Measurements from ENCODE around the gene RAD18. TPM values are rescaled to one million over a fixed set of nuclear protein-coding genes. Genes with fewer than 3 reads are reported as not detected.

Gene RAD18
- total RNA-seq, 6 donors from 2014 or later = 2.6 to 16.2 (median 7.7) TPM

- no peaks in the 10 kb centered on the region for H3K27me3 ChIP-seq
- DNase-seq = peak in 1 of 2 donors; percentile 39
- WGBS, 2 donors = 94 to 97% methylated on average over 8 to 10 of the region's 10 CpGs
- H3K27ac ChIP-seq = no peak overlapping the region
- no peaks in the 10 kb centered on the region for H3K36me3 ChIP-seq
- TF ChIP-seq POLR2A (IDR thresholded peaks at IDR 0.05) (no peak), CTCF (IDR thresholded peaks at IDR 0.05) (no peak), POLR2AphosphoS5 (IDR thresholded peaks at IDR 0.05) (no peak), EP300 (IDR thresholded peaks at IDR 0.05) (no peak)
- no peaks in the 10 kb centered on the region for H3K4me1 ChIP-seq
- no peak overlapping the region for H3K4me3 ChIP-seq
- no peak for ATAC-seq (ENCODE audit: low FRiP score in 2 of 2)
- no peaks in the 10 kb centered on the region for H3K9me3 ChIP-seq
Measured at GRCh38 chr3:8856071-8856470, 107.2 kb downstream of the RAD18 start.

- TF ChIP-seq EP300 (IDR thresholded peaks at IDR 0.05) (no peak), POLR2AphosphoS5 (IDR thresholded peaks at IDR 0.05) (no peak), CTCF (IDR thresholded peaks at IDR 0.05) (no peak), POLR2A (IDR thresholded peaks at IDR 0.05) (no peak)
Measured at GRCh38 chr3:8854656-8855055, 108.6 kb downstream of the RAD18 start.

GRCh38 chr3:8853081-8853480, 110.2 kb downstream of the RAD18 start:
- no peak for ATAC-seq (ENCODE audit: low FRiP score in 2 of 2)
- WGBS, 2 donors = 94 to 97% methylated on average over 3 to 5 of the region's 5 CpGs
- DNase-seq = no peak

More at GRCh38 chr3:8854656-8855055, 108.6 kb downstream of the RAD18 start:
- Histone ChIP-seq H3K36me3 (no peaks in the 10 kb centered on the region), H3K9me3 (no peaks in the 10 kb centered on the region), H3K27me3 (no peaks in the 10 kb centered on the region), H3K4me3 (no peak overlapping the region), H3K27ac (no peak overlapping the region), H3K4me1 (no peaks in the 10 kb centered on the region)
- DNase-seq (no peak), ATAC-seq (ENCODE audit: low FRiP score in 2 of 2) (no peak)
- 94 to 95% methylated on average over 4 of the region's 4 CpGs for WGBS, 2 donors

GRCh38 chr3:8852511-8852910, 110.8 kb downstream of the RAD18 start:
- DNase-seq (no peak), ATAC-seq (ENCODE audit: low FRiP score in 2 of 2) (no peak)
- 93 to 100% methylated on average over 2 to 5 of the region's 5 CpGs for WGBS, 2 donors
- no peak overlapping the region for H3K4me3 ChIP-seq
- no peaks in the 10 kb centered on the region for H3K4me1 ChIP-seq
- H3K27ac ChIP-seq = no peak overlapping the region
- H3K9me3 ChIP-seq = no peaks in the 10 kb centered on the region
- H3K27me3 ChIP-seq = no peaks in the 10 kb centered on the region
- H3K36me3 ChIP-seq = no peaks in the 10 kb centered on the region
- TF ChIP-seq CTCF (IDR thresholded peaks at IDR 0.05) = no peak
- TF ChIP-seq EP300 (IDR thresholded peaks at IDR 0.05) = no peak
- TF ChIP-seq POLR2AphosphoS5 (IDR thresholded peaks at IDR 0.05) = no peak
- no peak for TF ChIP-seq POLR2A (IDR thresholded peaks at IDR 0.05)

More at GRCh38 chr3:8853081-8853480, 110.2 kb downstream of the RAD18 start:
- Histone ChIP-seq H3K4me3 (no peak overlapping the region), H3K36me3 (no peaks in the 10 kb centered on the region), H3K27me3 (no peaks in the 10 kb centered on the region), H3K4me1 (no peaks in the 10 kb centered on the region), H3K9me3 (no peaks in the 10 kb centered on the region), H3K27ac (no peak overlapping the region)
- TF ChIP-seq POLR2AphosphoS5 (IDR thresholded peaks at IDR 0.05) (no peak), EP300 (IDR thresholded peaks at IDR 0.05) (no peak), CTCF (IDR thresholded peaks at IDR 0.05) (no peak)

GRCh38 chr3:8851703-8852102, 111.6 kb downstream of the RAD18 start:
- Histone ChIP-seq H3K27ac (no peak overlapping the region), H3K4me1 (no peaks in the 10 kb centered on the region), H3K27me3 (no peaks in the 10 kb centered on the region), H3K36me3 (no peaks in the 10 kb centered on the region), H3K4me3 (no peak overlapping the region), H3K9me3 (no peaks in the 10 kb centered on the region)
- TF ChIP-seq POLR2AphosphoS5 (IDR thresholded peaks at IDR 0.05) = no peak
- TF ChIP-seq CTCF (IDR thresholded peaks at IDR 0.05) = no peak
- no peak for TF ChIP-seq POLR2A (IDR thresholded peaks at IDR 0.05)
- no peak for TF ChIP-seq EP300 (IDR thresholded peaks at IDR 0.05)
- DNase-seq (no peak), ATAC-seq (ENCODE audit: low FRiP score in 2 of 2) (no peak)
- 78 to 81% methylated on average over 3 to 4 of the region's 4 CpGs for WGBS, 2 donors
